SK-N-SH (cell line): ENCODE results near the gene RTN4RL1. TPM values are rescaled to one million over a fixed set of nuclear protein-coding genes. Genes with fewer than 3 reads are reported as not detected.

ENCODE experiments used
- CTCF ChIA-PET: fragments of 300-600, 350-600 bp; formaldehyde crosslinking; extraction: SDS; loops from one replicate; lab custom pipeline; 2021; lab: Yijun Ruan, JAX
- POLR2A ChIA-PET: fragments of 350-600 bp; sonication (Branson Sonifier 250); formaldehyde crosslinking; extraction: SDS; loops from one replicate; lab custom pipeline; 2020; ENCODE audit warnings: antibody characterized with exemption, inconsistent platforms; lab: Yijun Ruan, JAX
- DNase-seq: peaks from one replicate; pipeline ENCODE4 v3.0.0; 2012
- H2AFZ ChIP-seq: fragments of 200-600 bp; sonication (generic); 2 replicates; pipeline ENCODE4 v1.8.1; 2016; ENCODE audit warnings: antibody characterized with exemption, mild to moderate bottlenecking, low read depth
- H3F3A ChIP-seq: fragments of 200-600 bp; sonication (generic); replicated peaks from 2 replicates; pipeline ENCODE3; 2016; ENCODE audit warnings: antibody characterized with exemption, mild to moderate bottlenecking; ENCODE audit not compliant: insufficient read depth
- H3K27ac ChIP-seq, 2 experiments: fragments of 200-500 bp in 1 of 2; fragments of 200-600 bp in 1 of 2; sonication (Bioruptor generic) in 1 of 2; sonication (generic), shearing (Covaris generic) in 1 of 2; 2 replicates each; pipeline versions ENCODE4 v1.5.1 to v1.6.1; 2014 to 2016; ENCODE audit warnings: low read depth in 2 of 2, inconsistent platforms in 1 of 2, low read length in 1 of 2, mild to moderate bottlenecking in 1 of 2, mixed read lengths in 1 of 2
- H3K27me3 ChIP-seq: fragments of 200-600 bp; sonication (generic), shearing (Covaris generic); 2 replicates; pipeline ENCODE4 v1.6.1; 2016; ENCODE audit warnings: mixed run types; ENCODE audit not compliant: insufficient read depth
- H3K36me3 ChIP-seq, 2 experiments: fragments of 200-500 bp in 1 of 2; fragments of 200-600 bp in 1 of 2; sonication (Bioruptor generic) in 1 of 2; sonication (generic) in 1 of 2; replicated peaks in 1 of 2; 2 replicates each; pipeline versions ENCODE3 to v1.5.1; 2014 to 2016; ENCODE audit warnings: low read length in 1 of 2, mild to moderate bottlenecking in 1 of 2; ENCODE audit not compliant: insufficient read depth in 2 of 2, control insufficient read depth in 1 of 2
- H3K4me1 ChIP-seq, 2 experiments: fragments of 200-500 bp in 1 of 2; fragments of 200-600 bp in 1 of 2; sonication (Bioruptor generic) in 1 of 2; sonication (generic), shearing (Covaris generic) in 1 of 2; 2 replicates each; pipeline versions ENCODE4 v1.5.1 to v1.6.1; 2014 to 2016; ENCODE audit warnings: low read depth in 1 of 2, low read length in 1 of 2, mixed run types in 1 of 2; ENCODE audit not compliant: insufficient read depth in 2 of 2, control insufficient read depth in 1 of 2
- H3K4me2 ChIP-seq: fragments of 200-600 bp; sonication (generic), shearing (Covaris generic); 2 replicates; pipeline ENCODE4 v1.6.1; 2017; ENCODE audit warnings: mixed run types
- H3K4me3 ChIP-seq, 2 experiments: fragments of 200-500 bp in 1 of 2; fragments of 200-600 bp in 1 of 2; sonication (Bioruptor generic) in 1 of 2; sonication (generic), shearing (Covaris generic) in 1 of 2; 2 replicates each; pipeline versions ENCODE4 v1.5.1 to v1.8.1; 2014 to 2016; ENCODE audit warnings: low read depth in 2 of 2, inconsistent platforms in 1 of 2, low read length in 1 of 2, mild to moderate bottlenecking in 1 of 2, mixed read lengths in 1 of 2, moderate library complexity in 1 of 2
- H3K79me2 ChIP-seq: fragments of 200-600 bp; sonication (generic); 2 replicates; pipeline ENCODE4 v1.8.1; 2017; ENCODE audit warnings: mild to moderate bottlenecking; ENCODE audit not compliant: insufficient read depth
- H3K9ac ChIP-seq: fragments of 200-600 bp; sonication (generic); 2 replicates; pipeline ENCODE4 v1.6.1; 2017; ENCODE audit warnings: mixed run types
- H3K9me2 ChIP-seq: fragments of 200-600 bp; sonication (generic); 2 replicates; pipeline ENCODE4 v1.6.1; 2017; ENCODE audit warnings: mixed run types
- H3K9me3 ChIP-seq: fragments of 200-600 bp; sonication (generic); 2 replicates; pipeline ENCODE4 v1.6.1; 2017; ENCODE audit warnings: mixed run types, mild to moderate bottlenecking, moderate library complexity
- H4K20me1 ChIP-seq: fragments of 200-600 bp; sonication (generic); 2 replicates; pipeline ENCODE4 v1.6.1; 2017; ENCODE audit warnings: mild to moderate bottlenecking, mixed run types; ENCODE audit not compliant: insufficient read depth
- ELF1 ChIP-seq: IDR thresholded peaks from 2 replicates; pipeline ENCODE4 v1.4.0; 2012
- EP300 ChIP-seq, 2 experiments: IDR thresholded peaks; 2 replicates each; pipeline versions ENCODE4 v1.4.0 to v1.6.1; 2012; ENCODE audit warnings: borderline replicate concordance in 1 of 2, low read depth in 1 of 2, low read length in 1 of 2
- EZH2phosphoT487 ChIP-seq: fragments of 200-600 bp; sonication (generic); IDR thresholded peaks from 2 replicates; pipeline ENCODE4 v1.6.1; 2017; ENCODE audit warnings: low read depth, mixed run types, mild to moderate bottlenecking, antibody characterized with exemption, moderate library complexity, borderline replicate concordance
- FOSL2 ChIP-seq: IDR thresholded peaks from 2 replicates; pipeline ENCODE4 v1.4.0; 2012; ENCODE audit warnings: low read depth, mild to moderate bottlenecking, moderate library complexity, borderline replicate concordance
- FOXJ3 ChIP-seq: sonication (generic); formaldehyde crosslinking; IDR thresholded peaks from 2 replicates; pipeline ENCODE4 v1.5.1; 2020; ENCODE audit warnings: mild to moderate bottlenecking, missing genetic modification reagents
- GATA2 ChIP-seq: sonication (generic); formaldehyde crosslinking; IDR thresholded peaks from 2 replicates; pipeline ENCODE4 v1.5.0; 2020; ENCODE audit warnings: mild to moderate bottlenecking, missing genetic modification reagents
- JUND ChIP-seq: IDR thresholded peaks from 2 replicates; pipeline ENCODE4 v1.4.0; 2012
- MEF2A ChIP-seq: IDR thresholded peaks from 2 replicates; pipeline ENCODE4 v1.4.0; 2012; ENCODE audit warnings: low read depth, borderline replicate concordance
- NFIC ChIP-seq: IDR thresholded peaks from 2 replicates; pipeline ENCODE4 v1.4.0; 2012; ENCODE audit warnings: borderline replicate concordance
- NRF1 ChIP-seq: IDR thresholded peaks from 2 replicates; pipeline ENCODE4 v1.6.1; 2012; ENCODE audit warnings: low read depth, mild to moderate bottlenecking, low read length
- PBX3 ChIP-seq: IDR thresholded peaks from 2 replicates; pipeline ENCODE4; 2012
- RAD21 ChIP-seq: IDR thresholded peaks from 2 replicates; pipeline ENCODE4 v1.6.1; 2012; ENCODE audit warnings: mild to moderate bottlenecking, low read length
- RFX5 ChIP-seq: IDR thresholded peaks from 2 replicates; pipeline ENCODE4 v1.6.1; 2012; ENCODE audit warnings: mild to moderate bottlenecking, improper control_type of control experiment, low read length
- RXRA ChIP-seq: IDR thresholded peaks from 2 replicates; pipeline ENCODE4 v1.4.0; 2012; ENCODE audit warnings: low read depth, mild to moderate bottlenecking, borderline replicate concordance
- SIN3A ChIP-seq: IDR thresholded peaks from 2 replicates; pipeline ENCODE4 v1.6.1; 2012; ENCODE audit warnings: low read depth, mild to moderate bottlenecking, low read length, moderate library complexity, borderline replicate concordance
- TAF1 ChIP-seq: IDR thresholded peaks from 2 replicates; pipeline ENCODE4 v1.6.1; 2012; ENCODE audit warnings: low read depth, mild to moderate bottlenecking, low read length, moderate library complexity, borderline replicate concordance
- TCF12 ChIP-seq: IDR thresholded peaks from 2 replicates; pipeline ENCODE4 v1.4.0; 2012
- USF1 ChIP-seq: IDR thresholded peaks from 2 replicates; pipeline ENCODE4 v1.4.0; 2012; ENCODE audit warnings: low read depth, borderline replicate concordance
- YY1 ChIP-seq: IDR thresholded peaks from 2 replicates; pipeline ENCODE4 v1.4.0; 2012; ENCODE audit warnings: low read depth, mild to moderate bottlenecking
- WGBS: methylation state at CpG from one replicate; pipeline ENCODE4 v1.1.6; 2017; ENCODE audit warnings: low lambda C conversion rate; 5-methylcytosine and 5-hydroxymethylcytosine counted together
- polyA plus RNA-seq, 3 experiments: library from polyadenylated mRNA; depleted of rRNA; stranded (reverse); fragments of >200 nt; gene quantifications; 2 replicates each; pipeline ENCODE4 v1.2.3, GENCODE V29; 2012
- TF ChIP-seq, protein P1 (sequence below): fragments of 150-350 bp; IDR thresholded peaks from 2 replicates; pipeline ENCODE4 v1.6.1; 2017; ENCODE audit warnings: antibody characterized with exemption, low read length, low read depth, borderline replicate concordance
- TF ChIP-seq, protein P2 (sequence below): fragments of 150-350 bp; IDR thresholded peaks from 2 replicates; pipeline ENCODE4 v1.6.1; 2016; ENCODE audit warnings: mild to moderate bottlenecking, low read depth, low read length
- TF ChIP-seq, protein P3 (sequence below): fragments of 200-600 bp; sonication (generic); IDR thresholded peaks from 2 replicates; pipeline ENCODE4 v1.6.1; 2017; ENCODE audit warnings: antibody characterized with exemption, mild to moderate bottlenecking, moderate library complexity

RTN4RL1 gene
- polyA plus RNA-seq, 1 of the 3 experiments (the other 2 are of a cell fraction), result 0.07 TPM

GRCh38 chr17:2020721-2021120, 4.4 kb downstream of the RTN4RL1 start:
- Histone ChIP-seq H3K27me3 (peaks cover 46% of the 10 kb centered on the region), H3K9me2 (no peaks in the 10 kb centered on the region), H2AFZ (no peak overlapping the region), H3K79me2 (no peaks in the 10 kb centered on the region), H3K4me3 (no peak overlapping the region), H3K27ac (no peak overlapping the region), H3K9me3 (no peaks in the 10 kb centered on the region), H4K20me1 (no peaks in the 10 kb centered on the region), H3K36me3 (no peaks in the 10 kb centered on the region), H3F3A (no peaks in the 10 kb centered on the region), H3K4me2 (no peak overlapping the region), H3K9ac (no peak overlapping the region), H3K4me1 (peaks cover 0 to 7% of the 10 kb centered on the region in 2 experiments; a peak in 1 of 4 replicates)
- no peak for DNase-seq
- POLR2A ChIA-PET, result no interaction called here
- CTCF ChIA-PET, result interaction anchor here (1.4 to 3.1 kb wide), 5 partner anchors 9 to 139 kb away, joined by 4 to 16 read pairs (median 4); no protein-coding TSS in a partner anchor
- WGBS, result 64% methylated on average over 6 of the region's 8 CpGs
- no peak for TF ChIP-seq RXRA
- no peak for TF ChIP-seq GATA2 (CRISPR knock-in tag)
- no peak for TF ChIP-seq SIN3A
- TF ChIP-seq, protein P1, sequence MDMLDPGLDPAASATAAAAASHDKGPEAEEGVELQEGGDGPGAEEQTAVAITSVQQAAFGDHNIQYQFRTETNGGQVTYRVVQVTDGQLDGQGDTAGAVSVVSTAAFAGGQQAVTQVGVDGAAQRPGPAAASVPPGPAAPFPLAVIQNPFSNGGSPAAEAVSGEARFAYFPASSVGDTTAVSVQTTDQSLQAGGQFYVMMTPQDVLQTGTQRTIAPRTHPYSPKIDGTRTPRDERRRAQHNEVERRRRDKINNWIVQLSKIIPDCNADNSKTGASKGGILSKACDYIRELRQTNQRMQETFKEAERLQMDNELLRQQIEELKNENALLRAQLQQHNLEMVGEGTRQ, result no peak
- no peak for TF ChIP-seq NRF1
- no peak for TF ChIP-seq USF1
- no peak for TF ChIP-seq TCF12
- no peak for TF ChIP-seq PBX3

GRCh38 chr17:2019723-2020122, 5.4 kb downstream of the RTN4RL1 start:
- peaks cover 36% of the 10 kb centered on the region for H3K27me3 ChIP-seq
- H3K9ac ChIP-seq, result no peak overlapping the region
- no peak overlapping the region for H3K4me2 ChIP-seq
- ChIA-PET CTCF (interaction anchor here (0.6 to 3.1 kb wide), 9 partner anchors 8 to 229 kb away, joined by 3 to 16 read pairs (median 4); partner anchors contain the start of gene DPH1), POLR2A (no interaction called here)
- TF ChIP-seq SIN3A (no peak), TCF12 (no peak), JUND (no peak), RFX5 (no peak), FOSL2 (no peak), NRF1 (no peak), FOXJ3 (CRISPR knock-in tag) (no peak), MEF2A (no peak), NFIC (no peak), RAD21 (no peak), TAF1 (no peak), ELF1 (no peak), YY1 (no peak), EP300 (IDR thresholded peaks at IDR 0.05; ENCODE audit: borderline replicate concordance in 1 of 2, low read depth in 1 of 2, low read length in 1 of 2) (no peak), EZH2phosphoT487 (no peak)
- TF ChIP-seq, protein P2, sequence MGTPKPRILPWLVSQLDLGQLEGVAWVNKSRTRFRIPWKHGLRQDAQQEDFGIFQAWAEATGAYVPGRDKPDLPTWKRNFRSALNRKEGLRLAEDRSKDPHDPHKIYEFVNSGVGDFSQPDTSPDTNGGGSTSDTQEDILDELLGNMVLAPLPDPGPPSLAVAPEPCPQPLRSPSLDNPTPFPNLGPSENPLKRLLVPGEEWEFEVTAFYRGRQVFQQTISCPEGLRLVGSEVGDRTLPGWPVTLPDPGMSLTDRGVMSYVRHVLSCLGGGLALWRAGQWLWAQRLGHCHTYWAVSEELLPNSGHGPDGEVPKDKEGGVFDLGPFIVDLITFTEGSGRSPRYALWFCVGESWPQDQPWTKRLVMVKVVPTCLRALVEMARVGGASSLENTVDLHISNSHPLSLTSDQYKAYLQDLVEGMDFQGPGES, result no peak
- TF ChIP-seq, protein P3, sequence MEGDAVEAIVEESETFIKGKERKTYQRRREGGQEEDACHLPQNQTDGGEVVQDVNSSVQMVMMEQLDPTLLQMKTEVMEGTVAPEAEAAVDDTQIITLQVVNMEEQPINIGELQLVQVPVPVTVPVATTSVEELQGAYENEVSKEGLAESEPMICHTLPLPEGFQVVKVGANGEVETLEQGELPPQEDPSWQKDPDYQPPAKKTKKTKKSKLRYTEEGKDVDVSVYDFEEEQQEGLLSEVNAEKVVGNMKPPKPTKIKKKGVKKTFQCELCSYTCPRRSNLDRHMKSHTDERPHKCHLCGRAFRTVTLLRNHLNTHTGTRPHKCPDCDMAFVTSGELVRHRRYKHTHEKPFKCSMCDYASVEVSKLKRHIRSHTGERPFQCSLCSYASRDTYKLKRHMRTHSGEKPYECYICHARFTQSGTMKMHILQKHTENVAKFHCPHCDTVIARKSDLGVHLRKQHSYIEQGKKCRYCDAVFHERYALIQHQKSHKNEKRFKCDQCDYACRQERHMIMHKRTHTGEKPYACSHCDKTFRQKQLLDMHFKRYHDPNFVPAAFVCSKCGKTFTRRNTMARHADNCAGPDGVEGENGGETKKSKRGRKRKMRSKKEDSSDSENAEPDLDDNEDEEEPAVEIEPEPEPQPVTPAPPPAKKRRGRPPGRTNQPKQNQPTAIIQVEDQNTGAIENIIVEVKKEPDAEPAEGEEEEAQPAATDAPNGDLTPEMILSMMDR, result no peak
- H3K79me2 ChIP-seq, result no peaks in the 10 kb centered on the region
- no peak overlapping the region for H3K27ac ChIP-seq
- peaks cover 0 to 1% of the 10 kb centered on the region in 2 experiments; a peak in 1 of 4 replicates for H3K4me1 ChIP-seq
- H3K36me3 ChIP-seq, result no peaks in the 10 kb centered on the region
- H3K9me3 ChIP-seq, result no peaks in the 10 kb centered on the region
- DNase-seq, result no peak
- H4K20me1 ChIP-seq, result no peaks in the 10 kb centered on the region
- no peak overlapping the region for H2AFZ ChIP-seq
- WGBS, result 61% methylated on average over 8 of the region's 8 CpGs
- no peaks in the 10 kb centered on the region for H3K9me2 ChIP-seq
- H3K4me3 ChIP-seq, result no peak overlapping the region
- H3F3A ChIP-seq, result no peaks in the 10 kb centered on the region
